Nephron (organoid): ENCODE results near the gene TPM4.

Source experiments
- H3K27ac Mint-ChIP-seq, 3 experiments: 2 replicates each; pipeline ENCODE4 v1.8.0; 2020; ENCODE audit warnings: mixed read lengths in 3 of 3, mild to moderate bottlenecking in 2 of 3, moderate library complexity in 1 of 3
- H3K27me3 Mint-ChIP-seq: 2 replicates; pipeline ENCODE4 v1.8.0; 2021; ENCODE audit warnings: low read depth, mild to moderate bottlenecking, moderate library complexity, mixed read lengths
- H3K36me3 Mint-ChIP-seq: 2 replicates; pipeline ENCODE4 v1.8.0; 2020; ENCODE audit warnings: low read depth, mixed read lengths
- H3K4me1 Mint-ChIP-seq: 2 replicates; pipeline ENCODE4 v1.8.0; 2020; ENCODE audit warnings: mixed read lengths
- H3K4me3 Mint-ChIP-seq, 3 experiments: 2 replicates each; pipeline ENCODE4 v1.8.0; 2020; ENCODE audit warnings: mild to moderate bottlenecking in 3 of 3, mixed read lengths in 3 of 3, moderate library complexity in 2 of 3
- H3K9me3 Mint-ChIP-seq: 2 replicates; pipeline ENCODE4 v1.8.0; 2020; ENCODE audit warnings: mixed read lengths
- CTCF ChIP-seq, 3 experiments: fragments of 200-600 bp; sonication (generic); IDR thresholded peaks; one replicate each; pipeline ENCODE4 v1.5.0; 2021; ENCODE audit warnings: antibody characterized with exemption in 3 of 3; ENCODE audit not compliant: unreplicated experiment in 3 of 3

Gene TPM4

DNA sequence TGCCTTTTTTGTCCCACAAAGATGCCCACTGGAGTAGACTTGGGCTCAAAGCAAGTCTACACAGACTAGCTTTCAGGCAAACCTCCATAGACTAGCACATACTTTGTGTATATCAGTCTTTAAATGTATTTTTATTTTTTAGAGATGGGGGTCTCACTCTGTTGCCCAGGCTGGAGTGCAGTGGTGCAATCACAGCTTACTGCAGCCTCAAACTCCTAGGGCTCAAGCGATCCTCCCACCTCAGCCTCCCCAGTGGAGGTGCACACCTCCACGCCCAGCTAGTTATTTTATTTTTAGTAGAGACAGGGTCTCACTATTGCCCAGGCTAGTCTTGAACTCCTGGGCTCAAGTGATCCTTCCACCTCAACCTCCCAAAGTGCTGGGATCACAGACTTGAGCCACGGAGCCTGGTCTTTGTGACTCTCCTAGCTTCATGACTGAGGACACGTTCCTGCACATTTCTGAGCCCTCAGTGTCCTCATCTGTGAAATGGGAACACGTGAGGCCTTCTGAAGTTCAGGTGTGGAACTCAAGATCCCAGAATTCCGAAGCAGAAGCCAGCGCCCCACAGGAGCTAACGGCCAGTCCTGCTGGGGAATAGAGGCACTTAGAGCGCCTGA lies 5.1 kb upstream of the TPM4 start:
- Mint-ChIP-seq H3K4me3 (no peak overlapping the region), H3K27me3 (no peaks in the 10 kb centered on the region), H3K36me3 (no peaks in the 10 kb centered on the region)

DNA sequence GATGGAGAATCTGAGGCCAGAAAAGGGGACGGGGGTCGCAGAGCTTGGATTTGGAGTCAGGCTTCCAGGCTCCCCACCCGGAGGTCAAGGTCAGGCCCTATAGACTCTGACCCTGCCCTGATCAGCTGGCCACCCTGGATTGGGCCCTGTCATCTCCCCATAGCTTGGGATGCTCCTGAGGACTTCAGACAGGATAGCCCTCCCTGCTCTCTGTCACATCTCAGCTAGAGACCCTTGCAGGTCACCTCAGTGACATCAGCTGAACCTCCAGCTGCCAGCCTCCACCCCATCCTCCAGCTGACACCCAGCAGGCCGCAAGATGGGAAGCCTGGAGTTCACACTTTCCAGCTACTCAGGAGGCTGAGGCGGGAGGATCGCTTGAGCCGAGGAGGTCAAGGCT lies 2.8 kb upstream of the TPM4 start:
- H3K4me3 Mint-ChIP-seq: peak overlapping the region; percentile 89 to 91 (median 91)
- no peak for TF ChIP-seq CTCF (IDR thresholded peaks at IDR 0.05; ENCODE audit: unreplicated experiment in 3 of 3)
- peak overlapping the region; percentile 92 to 100 (median 92) for H3K27ac Mint-ChIP-seq
- peaks cover 6% of the 10 kb centered on the region for H3K36me3 Mint-ChIP-seq
- H3K9me3 Mint-ChIP-seq: no peaks in the 10 kb centered on the region
- H3K27me3 Mint-ChIP-seq: no peaks in the 10 kb centered on the region
- peaks cover 17% of the 10 kb centered on the region for H3K4me1 Mint-ChIP-seq

More for the DNA sequence above, 5.1 kb upstream of the TPM4 start:
- Mint-ChIP-seq H3K27ac (no peak overlapping the region), H3K4me1 (peaks cover 10% of the 10 kb centered on the region), H3K9me3 (no peaks in the 10 kb centered on the region)
- TF ChIP-seq CTCF (IDR thresholded peaks at IDR 0.05; ENCODE audit: unreplicated experiment in 3 of 3): no peak

DNA sequence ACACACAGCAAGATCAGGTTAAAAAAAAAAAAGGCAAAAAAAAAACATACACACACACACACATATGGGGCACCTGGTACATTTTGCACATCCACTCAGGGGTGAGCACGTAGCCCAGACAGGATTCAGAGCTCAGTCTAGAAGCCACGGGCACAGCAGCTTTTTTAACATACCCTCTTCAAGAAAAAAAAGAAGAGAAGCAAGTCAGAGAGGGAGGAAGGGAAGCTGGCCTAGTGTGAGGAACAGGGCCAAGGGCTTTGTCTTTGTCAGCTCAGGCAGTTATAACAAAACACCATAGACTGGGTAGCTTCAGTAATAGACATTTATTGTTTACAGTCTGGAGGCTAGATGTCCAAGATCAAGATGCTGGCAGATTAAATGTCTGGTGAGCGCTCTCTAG lies 2.3 kb upstream of the TPM4 start:
- Mint-ChIP-seq H3K27me3 (no peaks in the 10 kb centered on the region), H3K36me3 (peaks cover 11% of the 10 kb centered on the region), H3K9me3 (no peaks in the 10 kb centered on the region), H3K4me3 (peak overlapping the region; percentile 89 to 91 (median 91)), H3K27ac (peak overlapping the region; percentile 92 to 100 (median 92)), H3K4me1 (peaks cover 22% of the 10 kb centered on the region)
- no peak for TF ChIP-seq CTCF (IDR thresholded peaks at IDR 0.05; ENCODE audit: unreplicated experiment in 3 of 3)

- Mint-ChIP-seq H3K27me3 (no peaks in the 10 kb centered on the region), H3K4me3 (peak overlapping the region; percentile 89 to 91 (median 91)), H3K36me3 (peaks cover 16% of the 10 kb centered on the region), H3K4me1 (peaks cover 29% of the 10 kb centered on the region), H3K9me3 (no peaks in the 10 kb centered on the region), H3K27ac (peak overlapping the region; percentile 92 to 100 (median 97))
- TF ChIP-seq CTCF (IDR thresholded peaks at IDR 0.05; ENCODE audit: unreplicated experiment in 3 of 3): no peak
Observed at GRCh38 chr19:16074488-16075365, 1.6 kb upstream of the TPM4 start.

DNA sequence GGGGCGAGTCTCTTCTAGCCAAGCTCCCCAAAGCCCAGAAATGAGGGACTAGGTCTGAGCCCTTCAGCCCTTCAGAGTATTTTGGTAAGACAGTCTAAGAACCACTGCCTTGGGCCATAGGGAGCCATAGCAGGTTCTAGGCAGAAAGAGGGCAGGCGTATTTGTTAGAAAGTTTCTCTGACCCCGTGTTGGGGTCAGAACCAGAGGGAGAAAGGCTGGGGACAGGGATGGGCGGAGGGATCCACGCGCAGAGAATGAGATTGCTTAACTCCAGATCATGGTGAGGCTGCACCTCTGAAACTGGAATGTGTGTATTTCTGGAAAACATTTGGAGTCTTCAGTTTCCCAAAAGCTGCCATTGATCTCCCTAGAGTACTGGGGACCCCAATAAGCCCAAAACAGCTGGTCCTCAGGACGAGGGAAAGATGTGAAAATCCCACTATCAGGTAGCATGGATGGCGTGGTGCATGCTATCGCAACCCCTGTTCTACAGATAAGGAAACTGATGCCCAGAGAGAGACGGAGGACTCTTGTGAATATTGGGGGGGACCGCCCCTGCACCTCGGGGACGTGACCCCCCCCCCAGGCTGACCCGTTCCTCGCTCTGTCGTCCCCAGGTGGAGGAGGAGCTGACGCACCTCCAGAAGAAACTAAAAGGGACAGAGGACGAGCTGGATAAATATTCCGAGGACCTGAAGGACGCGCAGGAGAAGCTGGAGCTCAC lies 703 bp upstream of the TPM4 start:
- H3K4me1 Mint-ChIP-seq: peaks cover 29% of the 10 kb centered on the region
- peaks cover 16% of the 10 kb centered on the region for H3K36me3 Mint-ChIP-seq
- H3K9me3 Mint-ChIP-seq: no peaks in the 10 kb centered on the region
- H3K27me3 Mint-ChIP-seq: no peaks in the 10 kb centered on the region
- H3K4me3 Mint-ChIP-seq: peak overlapping the region; percentile 89 to 91 (median 91)
- peak overlapping the region; percentile 92 to 100 (median 97) for H3K27ac Mint-ChIP-seq
- no peak for TF ChIP-seq CTCF (IDR thresholded peaks at IDR 0.05; ENCODE audit: unreplicated experiment in 3 of 3)
